Hematopoietic multipotent progenitor cell treated with erythropoietin and hydrocortisone succinate and interleukin-3 and kit ligand, for 17 days (in vitro differentiated cells): ENCODE data around the gene TPPP3.
"Not testable (repeated sequence)": the region's sequence is repeated elsewhere in the genome, so short reads cannot be mapped to it uniquely, and the experiment has no call there.

Experiments used
- DNase-seq: peaks from one replicate; pipeline ENCODE4 v3.0.0-alpha.2; 2015; ENCODE audit warnings: low spot score

The TPPP3 gene

DNA sequence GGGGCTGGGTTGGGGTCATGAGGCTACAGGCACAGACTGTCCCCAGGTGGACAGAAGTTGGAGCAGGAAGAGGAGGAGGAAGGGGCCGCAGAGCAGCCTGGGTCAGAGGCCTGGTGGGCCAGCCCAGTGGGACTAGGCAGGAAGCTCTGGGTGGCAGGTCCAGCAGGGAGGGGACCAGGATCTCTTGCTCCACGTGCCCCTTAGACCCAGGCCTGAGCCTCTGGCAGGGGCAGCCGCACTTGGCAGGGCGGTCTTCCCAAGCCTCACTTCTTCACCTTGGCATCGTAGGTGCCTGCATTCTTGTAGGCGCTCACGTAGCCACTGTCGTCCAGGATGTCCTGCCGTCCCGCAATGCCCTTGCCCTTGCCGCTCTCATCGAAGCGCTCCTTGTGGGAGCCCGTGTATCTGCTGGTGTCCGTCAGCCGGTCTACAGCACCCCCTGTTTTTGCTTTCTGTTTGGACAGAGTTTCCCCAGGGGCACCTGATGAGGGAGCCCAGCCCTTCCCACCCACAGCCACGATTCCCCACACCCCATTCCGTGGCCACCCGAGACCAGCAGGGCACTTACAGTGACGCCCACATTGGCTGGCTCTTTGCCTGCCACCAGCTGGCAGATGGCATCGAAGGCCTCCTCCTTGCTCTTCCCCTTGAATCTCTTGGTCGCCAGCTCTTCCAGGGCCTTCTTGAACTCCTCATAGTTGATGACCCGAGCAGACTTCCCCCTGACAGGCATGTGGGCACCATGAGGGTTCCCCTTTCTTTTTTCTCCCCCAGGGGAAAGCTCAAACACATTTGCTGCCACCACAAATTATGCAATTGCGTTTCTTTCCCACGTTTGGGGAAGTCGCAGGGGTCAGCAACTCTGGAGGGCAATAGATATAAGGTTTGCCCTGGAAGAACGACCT lies 3.1 kb downstream of the TPPP3 start:
- DNase-seq = no peak

DNA sequence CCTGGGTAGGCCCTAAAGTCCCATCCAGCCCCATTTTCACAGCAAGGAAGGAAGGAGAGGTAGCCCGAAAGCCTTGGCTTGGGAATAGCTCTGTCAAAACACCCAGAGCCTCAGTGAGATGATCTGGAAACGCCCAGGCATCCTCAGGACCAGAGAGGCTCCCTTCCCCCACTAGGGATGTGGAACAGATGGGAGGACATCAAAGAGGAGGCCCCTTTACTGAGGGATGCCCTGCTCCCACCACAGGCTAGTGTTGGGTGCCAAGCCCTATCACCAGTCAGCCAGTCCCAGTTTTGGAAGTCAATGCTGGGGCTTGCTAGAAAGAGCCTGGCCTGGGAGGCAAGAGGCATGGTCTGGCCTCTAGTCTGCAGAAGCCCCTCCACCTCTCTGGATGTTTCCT lies 4.7 kb downstream of the TPPP3 start:
- no peak for DNase-seq

GRCh38 chr16:67388191-67388590 lies 5.1 kb downstream of the TPPP3 start:
- DNase-seq = no peak

- no peak for DNase-seq
These were observed 5.7 kb downstream of the TPPP3 start for GRCh38 chr16:67387479-67388079.

- DNase-seq = no peak
These were observed 6.3 kb downstream of the TPPP3 start for GRCh38 chr16:67386861-67387455.

DNA sequence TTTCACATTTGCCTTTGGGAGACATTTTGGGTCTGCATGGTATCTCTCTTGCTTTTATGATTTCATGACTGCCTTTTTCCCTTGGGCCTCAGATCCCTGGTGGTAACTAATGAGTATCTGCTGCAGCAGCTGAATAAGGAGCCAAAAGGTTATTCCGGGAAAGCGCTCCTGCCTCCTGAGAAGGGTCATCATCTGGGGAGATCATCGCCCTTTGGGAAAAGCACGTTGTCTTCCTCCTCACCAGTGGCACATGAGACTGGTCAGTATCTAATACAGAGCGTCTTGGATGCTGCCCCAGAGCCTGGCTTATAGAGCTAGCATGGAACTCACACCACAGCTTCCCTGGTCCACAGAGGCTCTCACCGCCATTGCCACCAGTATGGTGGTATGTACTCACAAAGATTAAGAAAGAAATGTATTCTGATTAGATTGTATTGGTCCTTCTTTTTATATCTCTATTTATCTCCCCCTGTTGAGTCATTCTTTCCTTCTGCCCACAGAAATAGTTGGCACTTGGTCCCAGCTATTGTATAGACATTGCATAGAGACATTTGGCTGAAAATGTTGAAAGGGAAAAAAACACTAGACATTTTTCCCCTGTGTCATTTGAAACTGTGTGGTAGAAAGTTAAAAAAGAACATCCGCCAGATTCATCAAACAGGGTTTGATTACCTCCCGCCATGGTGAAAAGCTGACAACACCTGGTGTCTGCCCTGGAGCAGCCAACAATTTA lies 8.4 kb downstream of the TPPP3 start:
- no peak for DNase-seq

- no peak for DNase-seq
These were observed 10.0 kb downstream of the TPPP3 start for GRCh38 chr16:67383284-67383683.

GRCh38 chr16:67378642-67379041 lies 14.7 kb downstream of the TPPP3 start:
- no peak for DNase-seq

DNA sequence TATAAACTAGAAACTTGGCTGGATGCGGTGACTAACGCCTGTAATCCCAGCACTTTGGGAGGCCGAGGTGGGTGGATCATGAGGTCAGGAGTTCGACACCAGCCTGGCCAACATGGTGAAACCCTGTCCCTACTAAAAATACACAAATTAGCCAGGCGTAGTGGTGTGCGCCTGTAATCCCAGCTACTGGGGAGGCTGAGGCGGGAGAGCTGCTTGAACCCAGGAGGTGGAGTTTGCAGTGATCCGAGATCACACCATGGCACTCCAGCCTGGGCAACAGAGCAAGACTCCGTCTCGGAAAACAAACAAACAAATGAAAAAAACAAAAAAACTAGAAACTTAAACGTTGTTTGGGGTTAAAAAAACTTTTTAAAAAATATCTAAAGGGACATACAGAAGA lies 17.3 kb downstream of the TPPP3 start:
- DNase-seq = not testable (repeated sequence)

DNA sequence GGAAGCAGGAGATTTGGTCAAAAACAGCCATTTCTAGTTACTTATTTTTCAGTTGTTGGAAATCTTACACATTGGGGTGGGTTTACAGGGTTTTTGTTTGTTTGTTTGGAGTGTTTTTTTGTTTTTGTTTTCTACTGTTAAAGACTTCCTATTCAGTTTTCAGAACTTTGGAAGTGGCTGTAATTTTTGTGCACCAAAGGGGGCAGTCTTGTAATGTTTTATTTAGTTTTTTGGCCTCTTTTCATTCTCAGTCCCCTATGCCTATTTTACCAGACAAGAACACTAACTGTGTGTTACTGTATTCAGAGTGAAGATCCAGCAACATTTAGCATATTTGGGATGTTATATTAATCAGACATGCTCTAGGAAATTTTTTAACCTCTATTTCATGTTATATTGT lies 20.6 kb downstream of the TPPP3 start:
- peak; percentile 16 for DNase-seq

GRCh38 chr16:67370661-67371060 lies 22.6 kb downstream of the TPPP3 start:
- no peak for DNase-seq

- no peak for DNase-seq
These were observed 28.6 kb downstream of the TPPP3 start for GRCh38 chr16:67364600-67365235.

GRCh38 chr16:67361038-67361437 lies 32.3 kb downstream of the TPPP3 start:
- DNase-seq = no peak

GRCh38 chr16:67359540-67360269 lies 33.6 kb downstream of the TPPP3 start:
- DNase-seq = not testable (repeated sequence)

GRCh38 chr16:67357561-67357960 lies 35.7 kb downstream of the TPPP3 start:
- DNase-seq = no peak

DNA sequence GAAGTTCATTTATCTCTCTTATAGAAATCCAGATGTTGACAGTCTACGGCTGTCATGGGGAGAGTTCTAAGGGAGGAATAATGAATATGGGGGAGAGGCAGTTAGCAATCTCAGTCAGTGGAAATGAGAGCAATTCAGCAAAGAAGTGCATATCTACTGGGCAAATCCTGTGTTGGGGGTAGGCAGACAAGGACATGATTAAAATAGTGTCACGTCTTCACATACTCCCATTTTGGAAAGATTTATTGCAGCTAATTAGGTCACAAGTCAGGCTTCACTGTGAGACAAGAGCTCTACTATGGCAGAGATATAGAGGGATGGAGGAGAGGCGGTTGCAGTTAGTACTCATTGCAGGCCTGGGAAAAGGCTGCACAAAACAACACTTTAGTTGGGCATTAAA lies 36.9 kb downstream of the TPPP3 start:
- DNase-seq = no peak

DNA sequence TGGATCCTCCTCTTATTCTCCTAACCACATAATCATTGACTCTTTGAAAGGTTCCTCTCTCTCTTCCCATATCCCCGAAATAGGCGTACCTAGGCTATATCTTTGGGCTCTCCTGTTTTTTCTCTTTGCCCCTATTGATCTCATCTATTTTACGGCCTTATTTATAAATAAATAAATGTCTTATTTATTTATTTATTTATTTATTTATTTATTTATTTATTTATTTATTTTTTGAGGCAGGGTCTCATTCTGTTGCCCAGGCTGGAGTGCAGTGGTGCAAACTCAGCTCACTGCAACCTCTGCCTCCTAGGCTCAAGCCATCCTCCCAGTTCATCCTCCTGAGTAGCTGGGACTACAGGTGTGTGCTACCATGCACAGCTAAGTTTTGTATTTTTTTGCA lies 40.8 kb downstream of the TPPP3 start:
- not testable (repeated sequence) for DNase-seq

GRCh38 chr16:67350324-67350723 lies 43.0 kb downstream of the TPPP3 start:
- no peak for DNase-seq

DNA sequence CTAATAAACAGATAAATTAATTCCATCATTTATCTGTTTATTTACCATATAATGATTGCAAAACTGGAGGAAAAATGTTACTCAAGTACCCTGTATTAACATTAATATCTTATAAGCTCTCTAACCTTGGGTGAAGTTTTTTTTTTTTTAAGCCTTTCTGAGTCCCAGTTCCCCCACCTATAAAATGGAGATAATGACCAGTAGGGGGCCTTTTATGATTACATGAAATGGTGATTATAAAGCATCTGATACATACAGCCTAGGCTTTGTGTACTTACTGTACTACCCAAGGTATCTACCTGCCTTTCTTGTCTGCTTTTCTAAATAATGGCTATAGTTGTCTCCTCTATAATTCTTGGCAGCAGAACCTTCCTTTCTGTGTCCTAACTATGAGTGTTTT lies 44.1 kb downstream of the TPPP3 start:
- DNase-seq = peak; percentile 33

DNA sequence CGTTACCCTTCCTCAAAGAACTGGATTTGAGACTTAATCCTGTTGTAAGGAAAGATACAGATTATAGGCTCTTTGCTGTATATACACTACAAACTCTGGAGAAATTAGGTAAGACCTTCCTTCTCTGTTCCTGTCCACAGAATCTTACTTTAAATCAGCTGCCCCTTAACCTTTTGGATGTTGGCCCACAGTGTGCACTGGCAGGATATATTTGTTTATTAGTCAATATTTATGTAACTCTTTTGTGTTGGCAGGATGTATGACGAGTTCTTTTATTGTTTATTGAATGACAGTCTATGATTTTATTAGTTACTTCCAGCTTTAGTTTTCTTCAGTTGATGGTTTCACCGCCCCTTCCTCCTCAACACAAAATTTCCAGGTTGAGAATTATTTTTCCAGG lies 47.0 kb downstream of the TPPP3 start:
- DNase-seq = no peak

GRCh38 chr16:67345401-67345800 lies 47.9 kb downstream of the TPPP3 start:
- no peak for DNase-seq
